HepG2 (cell line): ENCODE results near the gene ZBTB20. TPM values are rescaled to one million over a fixed set of nuclear protein-coding genes. Genes with fewer than 3 reads are reported as not detected.

ENCODE experiments used
- ATAC-seq: fragments of 200-7000 bp; cut with Tn5 transposase; 3 replicates; pipeline ENCODE4 v1.9.1; 2020; ENCODE audit warnings: mild to moderate bottlenecking, moderate library complexity
- BruUV-seq: library from RNA; stranded (reverse); fragments of 400-500 nt; replicated peaks from 2 replicates; lab custom pipeline; 2021; lab: Mats Ljungman, UMichigan
- CTCF ChIA-PET: fragments of 300-600 bp; formaldehyde crosslinking; extraction: SDS; loops from one replicate; lab custom pipeline; 2021; ENCODE audit warnings: low total read pairs, inconsistent platforms, low intra/inter-chr PET ratio; lab: Yijun Ruan, JAX
- POLR2A ChIA-PET: fragments of 350-600 bp; sonication (Branson Sonifier 250); formaldehyde crosslinking; loops from one replicate; lab custom pipeline; 2020; ENCODE audit warnings: antibody characterized with exemption, inconsistent platforms; lab: Yijun Ruan, JAX
- DNase-seq: peaks from one replicate; pipeline ENCODE4 v3.0.0-alpha.2; 2015; ENCODE audit warnings: low spot score
- FAIRE-seq: peaks from 3 replicates; lab custom pipeline; 2011; peaks lifted over from hg19 to GRCh38; lab: Jason Lieb, UNC
- H2AFZ ChIP-seq: one replicate; pipeline ENCODE4 v1.6.1; 2011; ENCODE audit warnings: low read length, inconsistent platforms
- H3K27ac ChIP-seq: fragments of 300-600 bp; 3 replicates; pipeline ENCODE4 v1.8.0; 2011; ENCODE audit warnings: mixed run types, mild to moderate bottlenecking, mixed read lengths, low read length, inconsistent platforms; ENCODE audit not compliant: insufficient read depth; ENCODE audit errors: extremely low read length
- H3K27me3 ChIP-seq, 2 experiments: fragments of 200-600 bp in 1 of 2; 2 replicates in 1 of 2; 3 replicates in 1 of 2; pipeline versions ENCODE4 v1.6.0 to v1.8.0; 2011; ENCODE audit warnings: low read length in 2 of 2, mild to moderate bottlenecking in 2 of 2, moderate library complexity in 2 of 2, inconsistent platforms in 1 of 2; ENCODE audit not compliant: insufficient read depth in 2 of 2, control insufficient read depth in 1 of 2
- H3K36me3 ChIP-seq, 2 experiments: fragments of 200-600 bp in 1 of 2; replicated peaks in 1 of 2; 2 replicates in 1 of 2; 3 replicates in 1 of 2; pipeline versions ENCODE4 v1.5.1 to v1.8.0; 2011; ENCODE audit warnings: low read length in 2 of 2, inconsistent platforms in 1 of 2; ENCODE audit not compliant: insufficient read depth in 2 of 2, control insufficient read depth in 1 of 2
- H3K4me1 ChIP-seq: 2 replicates; pipeline ENCODE4 v1.5.1; 2012; ENCODE audit warnings: low read length, inconsistent platforms; ENCODE audit not compliant: insufficient read depth
- H3K4me2 ChIP-seq: 2 replicates; pipeline ENCODE4 v1.6.0; 2011; ENCODE audit warnings: low read depth, low read length, inconsistent platforms
- H3K4me3 ChIP-seq, 3 experiments: fragments of 200-600 bp in 1 of 3; sonication (generic), shearing (Covaris generic) in 1 of 3; replicated peaks in 1 of 3; 2 replicates each; pipeline ENCODE4 v1.5.1; 2011 to 2016; ENCODE audit warnings: low read length in 3 of 3, inconsistent platforms in 2 of 3, low read depth in 2 of 3, mild to moderate bottlenecking in 2 of 3, control low read depth in 1 of 3, mixed read lengths in 1 of 3; ENCODE audit not compliant: insufficient read depth in 1 of 3
- H3K79me2 ChIP-seq: one replicate; pipeline ENCODE4 v1.6.1; 2011; ENCODE audit warnings: low read length, inconsistent platforms; ENCODE audit not compliant: insufficient read depth
- H3K9ac ChIP-seq: 2 replicates; pipeline ENCODE4 v1.6.0; 2011; ENCODE audit warnings: mild to moderate bottlenecking, low read depth, low read length, inconsistent platforms; ENCODE audit not compliant: insufficient read depth
- H3K9me3 ChIP-seq: 2 replicates; pipeline ENCODE4 v1.5.1; 2012; ENCODE audit warnings: mild to moderate bottlenecking, low read length
- H4K20me1 ChIP-seq: 2 replicates; pipeline ENCODE4 v1.6.0; 2011; ENCODE audit warnings: inconsistent platforms, mild to moderate bottlenecking, low read length, moderate library complexity; ENCODE audit not compliant: insufficient read depth
- CSRNP1 ChIP-seq: sonication (generic); formaldehyde crosslinking; IDR thresholded peaks from 2 replicates; pipeline ENCODE4 v1.8.1; 2023; ENCODE audit warnings: mild to moderate bottlenecking, missing genetic modification reagents
- GATA4 ChIP-seq: sonication (generic); IDR thresholded peaks from 2 replicates; pipeline ENCODE4 v1.6.1; 2016; ENCODE audit warnings: antibody characterized with exemption, low read depth, borderline replicate concordance
- ISL2 ChIP-seq: sonication (generic); formaldehyde crosslinking; IDR thresholded peaks from 2 replicates; pipeline ENCODE4 v1.5.0; 2020; ENCODE audit warnings: missing genetic modification reagents
- NCOA1 ChIP-seq: sonication (generic); formaldehyde crosslinking; IDR thresholded peaks from 2 replicates; pipeline ENCODE4 v1.9.0; 2021; ENCODE audit warnings: missing genetic modification reagents
- ZNF234 ChIP-seq: sonication (generic); formaldehyde crosslinking; conservative IDR thresholded peaks from 2 replicates; pipeline ENCODE4 v1.5.1; 2020; ENCODE audit warnings: mild to moderate bottlenecking, missing genetic modification reagents
- ZNF331 ChIP-seq: sonication (generic); formaldehyde crosslinking; IDR thresholded peaks from 2 replicates; pipeline ENCODE4 v1.4.0; 2020; ENCODE audit warnings: missing genetic modification reagents
- ZNF75D ChIP-seq: sonication (generic); formaldehyde crosslinking; IDR thresholded peaks from 2 replicates; pipeline ENCODE4 v1.8.1; 2023; ENCODE audit warnings: missing genetic modification reagents, mild to moderate bottlenecking, borderline replicate concordance
- ZNF841 ChIP-seq: sonication (generic); formaldehyde crosslinking; IDR thresholded peaks from 2 replicates; pipeline ENCODE4 v1.8.1; 2023; ENCODE audit warnings: missing genetic modification reagents, borderline replicate concordance
- WGBS: methylation state at CpG from one replicate; pipeline ENCODE4 v1.1.6; 2017; ENCODE audit warnings: low lambda C conversion rate; 5-methylcytosine and 5-hydroxymethylcytosine counted together
- in situ Hi-C: cut with HindIII; loops from 2 replicates; pipeline ENCODE4 v1.10.0; 2017; ENCODE audit warnings: low pct_unique_long_range_greater_than_20kb; ENCODE audit not compliant: extremely low pct_ligation_motif_present
- intact Hi-C: fragments of 100-400 bp; cut with micrococcal nuclease; formaldehyde crosslinking; loops from one replicate; pipeline ENCODE4 v1.10.0; 2022; ENCODE audit not compliant: unreplicated experiment
- polyA plus RNA-seq, 8 experiments: library from polyadenylated mRNA; depleted of rRNA in 3 of 8; stranded (reverse) in 7 of 8; unstranded in 1 of 8; fragments of >200 nt; fragmentation: Illumina TruSeq in 4 of 8; extraction: Trizol in 4 of 8; gene quantifications; 2 replicates each; pipeline versions ENCODE4 v1.2.1 to v1.2.3, GENCODE V29; 2011 to 2016; ENCODE audit warnings: low read depth in 4 of 8, missing spikeins in 1 of 8, mixed read lengths in 1 of 8; ENCODE audit not compliant: insufficient read depth in 1 of 8
- total RNA-seq, 5 experiments: library from RNA; depleted of rRNA; stranded (reverse); fragments of >200 nt; fragmentation: Illumina TruSeq; extraction: Trizol; gene quantifications; 2 replicates each; pipeline ENCODE4 v1.2.3, GENCODE V29; 2016; ENCODE audit warnings: low read depth in 1 of 5
- TF ChIP-seq, protein P1 (sequence below): sonication (generic); formaldehyde crosslinking; IDR thresholded peaks from 2 replicates; pipeline ENCODE4 v1.9.0; 2021; ENCODE audit warnings: missing genetic modification reagents, mild to moderate bottlenecking, borderline replicate concordance

The ZBTB20 gene
- total and polyA plus RNA-seq, 2 of the 13 experiments (the other 11 are each of a cell fraction or from before 2014, with no cell fraction given): 1.9 to 8.8 TPM

DNA sequence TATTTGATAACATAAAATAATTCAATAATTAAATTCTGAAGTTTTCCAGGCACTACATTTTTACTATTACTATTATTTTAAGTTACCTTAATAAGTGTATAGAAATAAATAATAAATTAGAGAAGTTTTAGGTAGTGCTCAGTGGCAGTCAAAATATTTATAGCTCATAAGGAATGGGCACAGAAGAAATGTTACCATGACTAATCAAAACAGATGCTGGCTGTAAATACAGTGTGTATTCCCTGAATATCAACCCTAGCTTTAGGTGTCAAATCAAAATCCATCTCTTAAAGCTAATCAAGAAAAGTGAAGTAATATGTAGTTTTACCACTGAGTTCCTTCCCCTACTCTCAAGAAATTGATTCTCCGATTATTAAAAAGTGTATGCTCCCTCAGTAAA is 35.5 kb downstream of the ZBTB20 start:
- no peak for DNase-seq
- POLR2A ChIA-PET: no interaction called here
- no peaks in the 10 kb centered on the region for H3K9me3 ChIP-seq
- in situ Hi-C loops (no loop called here), intact Hi-C loops (no loop called here)
- FAIRE-seq: no peak
- H3K36me3 ChIP-seq: no peaks in the 10 kb centered on the region
- H3K9ac ChIP-seq: no peak overlapping the region
- TF ChIP-seq ZNF841: no peak
- TF ChIP-seq ISL2: no peak
- TF ChIP-seq CSRNP1 (CRISPR knock-in tag): no peak
- TF ChIP-seq NCOA1 (CRISPR knock-in tag): no peak
- CTCF ChIA-PET: no interaction called here
- no peaks in the 10 kb centered on the region for H4K20me1 ChIP-seq
- H3K4me3 ChIP-seq: no peak overlapping the region
- ATAC-seq: no peak
- no peak overlapping the region for H2AFZ ChIP-seq
- H3K27ac ChIP-seq: no peak overlapping the region
- H3K4me2 ChIP-seq: no peak overlapping the region
- no peaks in the 10 kb centered on the region for H3K79me2 ChIP-seq
- no TSS peak for BruUV-seq
- no peaks in the 10 kb centered on the region for H3K4me1 ChIP-seq
- WGBS: 95% methylated on average over 1 of the region's 1 CpG
- H3K27me3 ChIP-seq: no peaks in the 10 kb centered on the region

GRCh38 chr3:115110830-115111229 is 36.3 kb downstream of the ZBTB20 start:
- Histone ChIP-seq H3K9me3 (no peaks in the 10 kb centered on the region), H3K4me2 (no peak overlapping the region), H3K9ac (no peak overlapping the region), H4K20me1 (no peaks in the 10 kb centered on the region), H3K79me2 (no peaks in the 10 kb centered on the region), H3K4me3 (no peak overlapping the region), H2AFZ (no peak overlapping the region), H3K4me1 (no peaks in the 10 kb centered on the region), H3K27me3 (no peaks in the 10 kb centered on the region), H3K36me3 (no peaks in the 10 kb centered on the region), H3K27ac (no peak overlapping the region)
- ATAC-seq (no peak), FAIRE-seq (no peak), DNase-seq (no peak)
- no TSS peak for BruUV-seq
- in situ Hi-C loops: no loop called here
- WGBS: 87% methylated on average over 5 of the region's 5 CpGs
- ChIA-PET CTCF (no interaction called here), POLR2A (no interaction called here)
- intact Hi-C loops: no loop called here
- TF ChIP-seq GATA4 (no peak), ZNF331 (CRISPR knock-in tag) (no peak), ZNF75D (no peak), ZNF234 (CRISPR knock-in tag) (no peak)
- TF ChIP-seq, protein P1, sequence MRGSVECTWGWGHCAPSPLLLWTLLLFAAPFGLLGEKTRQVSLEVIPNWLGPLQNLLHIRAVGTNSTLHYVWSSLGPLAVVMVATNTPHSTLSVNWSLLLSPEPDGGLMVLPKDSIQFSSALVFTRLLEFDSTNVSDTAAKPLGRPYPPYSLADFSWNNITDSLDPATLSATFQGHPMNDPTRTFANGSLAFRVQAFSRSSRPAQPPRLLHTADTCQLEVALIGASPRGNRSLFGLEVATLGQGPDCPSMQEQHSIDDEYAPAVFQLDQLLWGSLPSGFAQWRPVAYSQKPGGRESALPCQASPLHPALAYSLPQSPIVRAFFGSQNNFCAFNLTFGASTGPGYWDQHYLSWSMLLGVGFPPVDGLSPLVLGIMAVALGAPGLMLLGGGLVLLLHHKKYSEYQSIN (CRISPR knock-in tag): no peak
